ENCODE results near the gene PYURF.

Gene PYURF

GRCh38 chr4:88478247-88478646, 45.3 kb downstream of the PYURF start:
- Histone ChIP-seq H3K79me2 (ENCODE audit: low read length) (no peaks in the 10 kb centered on the region), H3K9ac (ENCODE audit: low read length) (no peak overlapping the region), H3K27me3 (replicated peaks; ENCODE audit: insufficient read depth, low read length) (no peaks in the 10 kb centered on the region), H4K20me1 (ENCODE audit: insufficient read depth, low read length) (no peaks in the 10 kb centered on the region), H3K4me1 (ENCODE audit: low read length) (no peaks in the 10 kb centered on the region), H3K4me3 (ENCODE audit: low read length) (no peak overlapping the region), H3K27ac (ENCODE audit: low read length) (no peak overlapping the region), H3K36me3 (replicated peaks; ENCODE audit: insufficient read depth, low read length) (no peaks in the 10 kb centered on the region; the same call in 1 of the 2 replicates), H2AFZ (ENCODE audit: low read length) (no peak overlapping the region), H3F3A (ENCODE audit: insufficient read depth, low read length) (no peaks in the 10 kb centered on the region), H3K4me2 (ENCODE audit: low read depth, low read length) (no peak overlapping the region), H3K9me2 (replicated peaks; ENCODE audit: insufficient read depth, low read length) (no peaks in the 10 kb centered on the region), H3K9me3 (replicated peaks; ENCODE audit: insufficient read depth, low read length) (no peaks in the 10 kb centered on the region)
- TF ChIP-seq CTCF (IDR thresholded peaks at IDR 0.05; ENCODE audit: low read length) = no peak
- TF ChIP-seq EZH2phosphoT487 (IDR thresholded peaks at IDR 0.05; ENCODE audit: low read length) = no peak
- TF ChIP-seq EZH2 (optimal IDR thresholded peaks at IDR 0.05; ENCODE audit: low read depth, low read length) = no peak
- no peak for DNase-seq

- H3K4me1 ChIP-seq (ENCODE audit: low read length) = no peaks in the 10 kb centered on the region
- DNase-seq = no peak
- TF ChIP-seq CTCF (IDR thresholded peaks at IDR 0.05; ENCODE audit: low read length) (no peak), EZH2 (optimal IDR thresholded peaks at IDR 0.05; ENCODE audit: low read depth, low read length) (no peak), EZH2phosphoT487 (IDR thresholded peaks at IDR 0.05; ENCODE audit: low read length) (no peak)
These were observed 46.2 kb downstream of the PYURF start for GRCh38 chr4:88477229-88477860.

More at GRCh38 chr4:88477229-88477860, 46.2 kb downstream of the PYURF start:
- Histone ChIP-seq H3K4me3 (ENCODE audit: low read length) (no peak overlapping the region), H3K27me3 (replicated peaks; ENCODE audit: insufficient read depth, low read length) (no peaks in the 10 kb centered on the region), H3K9me3 (replicated peaks; ENCODE audit: insufficient read depth, low read length) (no peaks in the 10 kb centered on the region), H2AFZ (ENCODE audit: low read length) (no peak overlapping the region), H3K9me2 (replicated peaks; ENCODE audit: insufficient read depth, low read length) (no peaks in the 10 kb centered on the region), H3K27ac (ENCODE audit: low read length) (no peak overlapping the region), H3K4me2 (ENCODE audit: low read depth, low read length) (no peak overlapping the region), H4K20me1 (ENCODE audit: insufficient read depth, low read length) (no peaks in the 10 kb centered on the region), H3K9ac (ENCODE audit: low read length) (no peak overlapping the region), H3K36me3 (replicated peaks; ENCODE audit: insufficient read depth, low read length) (no peaks in the 10 kb centered on the region; the same call in 1 of the 2 replicates), H3K79me2 (ENCODE audit: low read length) (no peaks in the 10 kb centered on the region), H3F3A (ENCODE audit: insufficient read depth, low read length) (no peaks in the 10 kb centered on the region)

Measured in MM.1S (cell line).